IMR-90 (cell line): ENCODE data around the gene EPC2. TPM values are rescaled to one million over a fixed set of nuclear protein-coding genes. Genes with fewer than 3 reads are reported as not detected.

ENCODE experiments used
- ATAC-seq: fragments of 200-7000 bp; cut with Tn5 transposase; 2 replicates; pipeline ENCODE4 v1.9.1; 2020; ENCODE audit warnings: low read depth, mild to moderate bottlenecking, moderate library complexity
- BruUV-seq: library from RNA; stranded (reverse); fragments of 400-500 nt; replicated peaks from 2 replicates; lab custom pipeline; 2021; lab: Mats Ljungman, UMichigan
- CTCF ChIA-PET: fragments of 300-600 bp; formaldehyde crosslinking; extraction: SDS; loops from one replicate; lab custom pipeline; 2021; ENCODE audit warnings: antibody characterized with exemption; lab: Yijun Ruan, JAX
- POLR2A ChIA-PET: fragments of 300-600 bp; sonication (Branson Sonifier 250); formaldehyde crosslinking; loops from one replicate; lab custom pipeline; 2022; ENCODE audit warnings: antibody characterized with exemption; ENCODE audit not compliant: unreplicated experiment; lab: Charles Lee
- DNase-seq: peaks from one replicate; pipeline ENCODE4 v3.0.0; 2013
- H2AFZ ChIP-seq: replicated peaks from 2 replicates; pipeline ENCODE3; 2013; ENCODE audit warnings: low read length, mild to moderate bottlenecking; ENCODE audit not compliant: poor library complexity
- H2AK5ac ChIP-seq: 2 replicates; pipeline ENCODE4 v1.6.1; 2013; ENCODE audit warnings: low read depth, low read length, inconsistent platforms
- H2AK9ac ChIP-seq: replicated peaks from 2 replicates; pipeline ENCODE3; 2013; ENCODE audit warnings: mild to moderate bottlenecking, low read depth, low read length, moderate library complexity; ENCODE audit not compliant: poor library complexity
- H2BK120ac ChIP-seq: 2 replicates; pipeline ENCODE4 v1.6.1; 2013; ENCODE audit warnings: low read depth, low read length, inconsistent platforms
- H2BK15ac ChIP-seq: 3 replicates; pipeline ENCODE4 v1.6.1; 2013; ENCODE audit warnings: low read depth, low read length, inconsistent platforms
- H2BK20ac ChIP-seq: 2 replicates; pipeline ENCODE4 v1.6.1; 2013; ENCODE audit warnings: low read depth, mild to moderate bottlenecking, inconsistent platforms, low read length, moderate library complexity
- H2BK5ac ChIP-seq: 2 replicates; pipeline ENCODE4 v1.6.1; 2013; ENCODE audit warnings: mild to moderate bottlenecking, low read depth, low read length, inconsistent platforms; ENCODE audit not compliant: poor library complexity, severe bottlenecking
- H3K14ac ChIP-seq: replicated peaks from 2 replicates; pipeline ENCODE4 v1.6.1; 2013; ENCODE audit warnings: low read depth, low read length, inconsistent platforms
- H3K18ac ChIP-seq: 2 replicates; pipeline ENCODE4 v1.6.1; 2013; ENCODE audit warnings: low read depth, low read length, control low read depth
- H3K23ac ChIP-seq: 2 replicates; pipeline ENCODE4 v1.6.1; 2013; ENCODE audit warnings: low read depth, low read length, inconsistent platforms
- H3K27ac ChIP-seq: 2 replicates; pipeline ENCODE4 v1.5.1; 2013; ENCODE audit warnings: mild to moderate bottlenecking, control low read depth, low read length; ENCODE audit not compliant: insufficient read depth
- H3K27me3 ChIP-seq: 2 replicates; pipeline ENCODE4 v1.6.1; 2013; ENCODE audit warnings: low read length; ENCODE audit not compliant: control insufficient read depth, insufficient read depth
- H3K36me3 ChIP-seq: 2 replicates; pipeline ENCODE4 v1.6.1; 2013; ENCODE audit warnings: low read length, mixed read lengths; ENCODE audit not compliant: control insufficient read depth, insufficient read depth
- H3K4ac ChIP-seq: 2 replicates; pipeline ENCODE4 v1.6.1; 2013; ENCODE audit warnings: low read depth, low read length, inconsistent platforms
- H3K4me1 ChIP-seq: 2 replicates; pipeline ENCODE4 v1.6.1; 2013; ENCODE audit warnings: low read length, mixed read lengths; ENCODE audit not compliant: control insufficient read depth, insufficient read depth
- H3K4me2 ChIP-seq: 2 replicates; pipeline ENCODE4 v1.6.1; 2013; ENCODE audit warnings: low read depth, mild to moderate bottlenecking, control low read depth, low read length, moderate library complexity
- H3K4me3 ChIP-seq: 2 replicates; pipeline ENCODE4 v1.5.1; 2013; ENCODE audit warnings: low read depth, mild to moderate bottlenecking, control low read depth, low read length, moderate library complexity; ENCODE audit not compliant: insufficient read depth
- H3K56ac ChIP-seq: 2 replicates; pipeline ENCODE4 v1.6.1; 2013; ENCODE audit warnings: low read length, inconsistent platforms; ENCODE audit not compliant: insufficient read depth; ENCODE audit errors: extremely low read depth
- H3K79me1 ChIP-seq, 2 experiments: 2 replicates each; pipeline ENCODE4 v1.6.1; 2013; ENCODE audit warnings: low read length in 2 of 2, inconsistent platforms in 1 of 2, low read depth in 1 of 2
- H3K9ac ChIP-seq: 2 replicates; pipeline ENCODE4 v1.6.1; 2013; ENCODE audit warnings: low read depth, low read length, control low read depth
- H3K9me1 ChIP-seq: 2 replicates; pipeline ENCODE4 v1.6.1; 2013; ENCODE audit warnings: low read length, inconsistent platforms; ENCODE audit not compliant: insufficient read depth
- H3K9me3 ChIP-seq: 2 replicates; pipeline ENCODE4 v1.6.1; 2013; ENCODE audit warnings: low read length; ENCODE audit not compliant: control insufficient read depth, insufficient read depth
- H4K20me1 ChIP-seq: 2 replicates; pipeline ENCODE4 v1.6.1; 2013; ENCODE audit warnings: low read length, inconsistent platforms; ENCODE audit not compliant: insufficient read depth
- H4K5ac ChIP-seq: 2 replicates; pipeline ENCODE4 v1.6.1; 2013; ENCODE audit warnings: mild to moderate bottlenecking, low read depth, low read length, control low read depth
- H4K8ac ChIP-seq, 2 experiments: 2 replicates each; pipeline ENCODE4 v1.6.1; 2013; ENCODE audit warnings: low read depth in 2 of 2, low read length in 2 of 2, control low read depth in 1 of 2, inconsistent platforms in 1 of 2
- H4K91ac ChIP-seq: 2 replicates; pipeline ENCODE4 v1.6.1; 2013; ENCODE audit warnings: low read depth, low read length, inconsistent platforms; ENCODE audit not compliant: insufficient read depth
- CTCF ChIP-seq: conservative IDR thresholded peaks from 2 replicates; pipeline ENCODE4 v1.5.1; 2012; ENCODE audit warnings: mild to moderate bottlenecking, low read depth, low read length, improper control_type of control experiment
- FOS ChIP-seq: fragments of 150-350 bp; IDR thresholded peaks from 2 replicates; pipeline ENCODE4 v1.6.1; 2016; ENCODE audit warnings: low read depth, low read length
- MAFK ChIP-seq: IDR thresholded peaks from 2 replicates; pipeline ENCODE4 v1.6.1; 2012; ENCODE audit warnings: low read depth, low read length, improper control_type of control experiment
- POLR2A ChIP-seq: IDR thresholded peaks from 2 replicates; pipeline ENCODE4 v1.6.1; 2012; ENCODE audit warnings: mild to moderate bottlenecking, low read depth, low read length
- RAD21 ChIP-seq: IDR thresholded peaks from 2 replicates; pipeline ENCODE4 v1.6.1; 2012; ENCODE audit warnings: low read length, improper control_type of control experiment
- WGBS, 2 experiments: methylation state at CpG; one replicate each; pipeline versions ENCODE4 v1.1.5 to v1.1.7; 2013; ENCODE audit warnings: missing lambda C conversion rate in 2 of 2; ENCODE audit not compliant: insufficient read length in 1 of 2; ENCODE audit errors: extremely low coverage in 2 of 2; 5-methylcytosine and 5-hydroxymethylcytosine counted together
- dilution Hi-C: fragments of 300-500 bp; cut with HindIII; formaldehyde crosslinking; loops from one replicate; pipeline ENCODE4 v1.14.3; 2018; ENCODE audit warnings: low sequenced_read_pairs; ENCODE audit not compliant: unreplicated experiment
- in situ Hi-C: fragments of 300-500 bp; cut with MboI; formaldehyde crosslinking; loops from 3 replicates; pipeline ENCODE4 v1.14.3; 2019; ENCODE audit warnings: low sequenced_read_pairs, inconsistent platforms, mixed read lengths
- intact Hi-C: fragments of 100-400 bp; cut with micrococcal nuclease; formaldehyde crosslinking; loops from 2 replicates; pipeline ENCODE4 v1.10.0; 2022
- polyA plus RNA-seq, 3 experiments: library from polyadenylated mRNA; depleted of rRNA; stranded (reverse); fragments of >200 nt; gene quantifications; 2 replicates each; pipeline ENCODE4 v1.2.3, GENCODE V29; 2012; ENCODE audit warnings: low replicate concordance in 1 of 3
- total RNA-seq: library from RNA; depleted of rRNA; stranded (reverse); fragments of >200 nt; gene quantifications from 2 replicates; pipeline ENCODE4 v1.2.3, GENCODE V29; 2012

The EPC2 gene
- total and polyA plus RNA-seq, 2 of the 4 experiments (the other 2 are of a cell fraction): 10.6 to 22.6 TPM

DNA sequence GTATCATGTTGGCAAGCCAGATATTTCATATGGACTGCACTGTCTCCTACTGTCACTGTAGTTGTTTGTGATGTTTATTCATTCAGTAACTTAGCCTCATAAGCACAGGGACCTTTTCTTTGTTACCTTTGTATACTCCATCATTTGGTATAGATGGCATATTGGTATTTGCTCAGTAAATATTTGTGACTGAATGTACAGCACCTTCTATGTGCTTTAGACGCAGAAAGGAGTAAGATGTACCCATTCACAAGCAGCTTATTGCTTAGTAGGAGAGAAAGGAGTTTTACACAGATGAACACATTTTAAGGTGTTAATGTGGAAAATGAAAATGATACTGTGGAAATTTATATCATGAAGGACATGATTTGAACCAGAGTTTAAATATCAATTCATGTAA, 12.0 kb downstream of the EPC2 start:
- H4K8ac ChIP-seq: no peak overlapping the region
- TF ChIP-seq POLR2A (no peak), FOS (no peak), RAD21 (no peak), MAFK (no peak), CTCF (no peak)
- POLR2A ChIA-PET: no interaction called here

More for the DNA sequence above, 12.0 kb downstream of the EPC2 start:
- H2AK5ac ChIP-seq: no peak overlapping the region
- no peak overlapping the region for H2BK120ac ChIP-seq
- H3K56ac ChIP-seq: no peak overlapping the region
- no peak overlapping the region for H2AFZ ChIP-seq
- in situ Hi-C loops (loop anchor here (25.0 kb wide), 1 partner anchor 906 kb away; no protein-coding TSS in a partner anchor), intact Hi-C loops (no loop called here), dilution Hi-C loops (no loop called here)
- no TSS peak for BruUV-seq
- WGBS, 2 experiments: no CpG with 5 or more reads among the region's 1 CpG
- H4K5ac ChIP-seq: no peak overlapping the region
- H3K79me1 ChIP-seq: peaks cover 10 to 40% of the 10 kb centered on the region in 2 experiments
- H3K14ac ChIP-seq: no peak overlapping the region
- no peak overlapping the region for H3K27ac ChIP-seq
- DNase-seq (no peak), ATAC-seq (no peak)
- no peaks in the 10 kb centered on the region for H3K9me3 ChIP-seq
- no peak overlapping the region for H2AK9ac ChIP-seq
- no peak overlapping the region for H2BK20ac ChIP-seq
- CTCF ChIA-PET: interaction anchor here (0.7 to 0.9 kb wide), 2 partner anchors 10 to 12 kb away, joined by 3 read pairs; no protein-coding TSS in a partner anchor
- H4K20me1 ChIP-seq: peaks cover 80% of the 10 kb centered on the region
- no peak overlapping the region for H3K9ac ChIP-seq
- H4K91ac ChIP-seq: no peak overlapping the region
- H3K4ac ChIP-seq: no peak overlapping the region
- no peak overlapping the region for H3K18ac ChIP-seq
- H2BK15ac ChIP-seq: no peak overlapping the region
- H3K4me2 ChIP-seq: no peak overlapping the region
- H3K4me3 ChIP-seq: no peak overlapping the region
- H2BK5ac ChIP-seq: no peak overlapping the region
- no peaks in the 10 kb centered on the region for H3K27me3 ChIP-seq
- H3K4me1 ChIP-seq: peaks cover 8% of the 10 kb centered on the region
- H3K36me3 ChIP-seq: no peaks in the 10 kb centered on the region
- H3K23ac ChIP-seq: no peak overlapping the region
- H3K9me1 ChIP-seq: peaks cover 8% of the 10 kb centered on the region
